Aorta (tissue), 5 donors: ENCODE measurements around the gene ZC3H8. TPM values are rescaled to one million over a fixed set of nuclear protein-coding genes. Genes with fewer than 3 reads are reported as not detected.

ENCODE experiments used
- ATAC-seq: fragments of 200-7000 bp; cut with Tn5 transposase; one replicate; pipeline ENCODE4 v1.9.1; 2022; ENCODE audit warnings: moderate library complexity; ENCODE audit not compliant: low FRiP score
- DNase-seq, 2 donors: peaks; one replicate each; pipeline ENCODE4 v3.0.0-alpha.2; 2020
- H3K27ac ChIP-seq, 2 donors: one replicate each; pipeline ENCODE4 v1.5.1; 2013; ENCODE audit warnings: low read length in 2 of 2, mild to moderate bottlenecking in 2 of 2, moderate library complexity in 2 of 2, control low read depth in 1 of 2, inconsistent platforms in 1 of 2, low read depth in 1 of 2
- H3K27me3 ChIP-seq, 2 donors: one replicate each; pipeline ENCODE4 v1.6.1; 2013; ENCODE audit warnings: control low read depth in 1 of 2, low read length in 1 of 2, mild to moderate bottlenecking in 1 of 2, moderate library complexity in 1 of 2; ENCODE audit not compliant: insufficient read depth in 2 of 2, control insufficient read depth in 1 of 2
- H3K36me3 ChIP-seq, 2 donors: one replicate each; pipeline ENCODE4 v1.6.1; 2013; ENCODE audit warnings: control low read depth in 1 of 2, low read length in 1 of 2, mild to moderate bottlenecking in 1 of 2; ENCODE audit not compliant: insufficient read depth in 2 of 2, control insufficient read depth in 1 of 2
- H3K4me1 ChIP-seq, 2 donors: one replicate each; pipeline ENCODE4 v1.6.1; 2013; ENCODE audit warnings: low read length in 2 of 2, control low read depth in 1 of 2, mild to moderate bottlenecking in 1 of 2, moderate library complexity in 1 of 2; ENCODE audit not compliant: insufficient read depth in 2 of 2, control insufficient read depth in 1 of 2
- H3K4me3 ChIP-seq, 2 donors: one replicate each; pipeline ENCODE4 v1.5.1; 2013; ENCODE audit warnings: low read length in 2 of 2, control low read depth in 1 of 2, mild to moderate bottlenecking in 1 of 2
- H3K9me3 ChIP-seq: one replicate; pipeline ENCODE4 v1.6.1; 2013; ENCODE audit warnings: mild to moderate bottlenecking, low read length; ENCODE audit not compliant: control insufficient read depth
- WGBS, 2 donors: extraction: QIAGEN DNeasy Blood & Tissue Kit; methylation state at CpG; one replicate each; pipeline ENCODE4 v1.1.7; 2013; 5-methylcytosine and 5-hydroxymethylcytosine counted together
- intact Hi-C, 2 donors: fragments of 100-400 bp; cut with DNase I; formaldehyde crosslinking; loops; one replicate each; pipeline versions ENCODE4 v1.14.2 to v1.15.0; 2022
- long read RNA-seq, 2 donors: library from polyadenylated mRNA; unstranded; transcript quantifications; one replicate each; pipeline ENCODE4 v2.0.0, GENCODE V29; 2020 to 2021
- polyA plus RNA-seq, 2 donors: library from polyadenylated mRNA; stranded (reverse); fragments of 200-250 nt; gene quantifications; one replicate each; pipeline ENCODE4 v1.2.3, GENCODE V29; 2013
- total RNA-seq, 2 donors: library from RNA; stranded (reverse); fragmentation: NEBNext Ultra II Directional; extraction: Animal tissue kit (Norgen Biotek cat#: 25700); gene quantifications; one replicate each; pipeline ENCODE4 v1.2.1, GENCODE V29; 2021
- donor health status: healthy with polysubstance abuse.
- donor health status: Bipolar disorder and iron deficiency.
- donor health status: DM: no; HTN: no; CAD: no.
- donor health status: DM: no; HTN: no; CAD: no.
- donor health status: DM: yes; HTN: yes; CAD: no.

Gene ZC3H8
- total RNA-seq (10 to 100 TPM in 1 of 2 donors, 1 to 10 TPM in 1; 6.2 to 10.6 TPM), polyA plus RNA-seq (1 to 10 TPM; 4.6 to 7.4 TPM)
- long read RNA-seq, donor 1, partial matches to known transcripts, result 1 of 5 reads
- long read RNA-seq, donor 1, other reads (novel, unspliced or antisense), result 1 of 5 reads
- long read RNA-seq, donor 2, partial matches to known transcripts, result 0 of 7 reads
- long read RNA-seq, donor 2, other reads (novel, unspliced or antisense), result 5 of 7 reads

DNA sequence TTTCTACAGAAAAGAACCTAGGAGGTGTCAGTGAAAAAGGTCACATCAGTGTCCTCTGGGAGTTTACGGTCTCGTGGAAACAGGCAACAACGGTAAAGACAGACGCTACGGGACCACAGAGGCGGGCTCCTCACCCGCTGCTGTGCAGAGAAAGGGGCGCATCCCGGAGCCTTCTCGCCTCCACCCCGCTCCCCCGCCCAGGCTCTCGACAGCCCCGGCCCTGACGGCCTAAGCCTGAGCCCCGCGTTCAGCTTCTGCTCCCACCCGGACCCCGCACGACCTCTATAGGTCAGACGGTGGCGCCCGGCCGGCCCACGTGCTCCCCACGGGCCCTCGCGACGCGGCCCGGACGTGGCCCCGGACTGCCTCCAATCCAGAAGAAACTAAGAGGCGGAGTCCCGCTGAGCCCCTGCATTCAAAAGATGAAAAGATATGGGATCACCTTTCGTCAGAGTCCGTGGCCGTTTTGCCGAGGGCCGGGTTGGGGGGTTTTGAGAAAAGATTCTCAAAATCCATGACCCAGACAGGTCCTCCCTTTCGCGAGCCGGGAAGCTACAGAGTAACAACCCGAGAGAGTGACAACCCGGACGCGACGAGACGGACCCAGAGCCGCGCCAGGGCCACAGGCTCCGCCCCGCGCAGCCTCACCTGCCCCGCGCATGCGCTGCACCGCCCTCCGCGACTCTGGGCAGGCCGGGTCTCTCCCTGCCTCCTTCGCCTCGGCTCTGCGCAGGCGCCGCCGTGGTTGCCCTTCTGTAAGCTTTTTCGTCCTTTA, at the start of gene ZC3H8:
ZC3H8 (minus strand) TSS at position 577 of the 775 bp plus-strand sequence; CDS start at position 516, 61 bp downstream.
- H3K9me3 ChIP-seq, result no peaks in the 10 kb centered on the region
- 0 to 1% methylated on average over 67 to 68 of the region's 68 CpGs for WGBS, 2 donors
- no peaks in the 10 kb centered on the region for H3K4me1 ChIP-seq
- H3K27me3 ChIP-seq, result no peaks in the 10 kb centered on the region
- ATAC-seq (peak; percentile 99), DNase-seq (peak; percentile 95 to 98)
- H3K27ac ChIP-seq, result peak within 1 kb of the TSS in 1 of 2 donors; percentile 23
- H3K36me3 ChIP-seq, result no peaks in the 10 kb centered on the region
- H3K4me3 ChIP-seq, result peak within 1 kb of the TSS; percentile 42 to 78
- intact Hi-C loops, result no loop called here

DNA sequence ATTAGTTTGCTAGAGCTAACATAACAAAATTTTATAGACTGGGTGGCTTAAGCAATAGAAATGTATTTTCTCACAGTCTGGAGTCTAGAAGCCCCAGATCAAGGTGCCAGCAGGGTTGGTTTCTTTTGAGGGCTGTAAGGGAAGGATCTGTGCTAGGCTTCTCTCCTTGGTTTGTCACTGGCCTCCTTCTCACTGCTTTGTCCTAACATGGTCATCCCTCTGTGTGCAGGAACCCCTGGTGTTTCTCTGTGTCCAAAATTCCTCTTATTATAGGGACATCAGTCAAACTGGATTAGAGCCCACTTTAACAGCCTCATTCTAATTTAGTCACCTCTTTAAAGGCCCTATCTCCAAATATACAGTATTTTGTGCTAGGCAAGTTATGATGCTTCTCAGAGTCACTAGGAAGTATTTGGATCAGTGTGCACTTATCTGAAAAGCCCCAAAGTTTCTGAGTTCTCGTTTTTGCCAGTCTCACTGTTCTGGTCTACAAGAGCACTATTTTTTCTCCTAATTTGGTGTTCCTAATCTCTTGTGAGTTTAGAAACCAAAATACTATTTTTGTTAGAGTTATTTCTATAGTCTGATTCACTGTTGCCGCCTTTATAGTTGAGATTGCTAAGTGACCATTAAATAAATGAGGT, 49.6 kb upstream of the ZC3H8 start:
- ATAC-seq, result peak; percentile 73
- 2 to 6% methylated on average over 2 of the region's 2 CpGs for WGBS, 2 donors
- no peak overlapping the region for H3K4me3 ChIP-seq
- no peaks in the 10 kb centered on the region for H3K27me3 ChIP-seq
- DNase-seq, result no peak
- H3K36me3 ChIP-seq, result no peaks in the 10 kb centered on the region
- H3K4me1 ChIP-seq, result peaks cover 1 to 7% of the 10 kb centered on the region in 2 donors
- no peaks in the 10 kb centered on the region for H3K9me3 ChIP-seq
- peak overlapping the region; percentile 50 to 97 for H3K27ac ChIP-seq
- intact Hi-C loops, result loop anchor here in 1 of 2 donors (2.0 kb wide), 1 partner anchor 30 kb away; the partner anchor contains the start of gene ZC3H6

DNA sequence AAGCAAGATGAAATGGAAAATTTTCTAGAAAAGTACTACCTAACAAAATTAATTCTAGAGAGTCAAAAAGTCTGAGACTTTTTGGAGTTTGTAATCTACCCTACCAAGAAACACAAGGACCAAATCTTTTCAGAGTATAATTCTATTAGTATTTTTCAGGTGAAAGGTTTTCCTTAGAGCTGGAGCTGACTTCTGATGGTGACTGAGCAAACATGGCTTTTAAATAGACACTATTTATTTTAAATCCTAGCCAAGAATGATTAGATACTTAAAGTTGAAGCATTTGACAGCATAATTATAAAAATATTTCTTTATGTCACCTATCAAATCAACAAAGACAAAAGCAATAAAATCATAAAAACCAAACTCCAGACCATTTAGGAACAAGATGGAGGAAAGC, 47.1 kb upstream of the ZC3H8 start:
- Histone ChIP-seq H3K36me3 (no peaks in the 10 kb centered on the region), H3K9me3 (no peaks in the 10 kb centered on the region), H3K27ac (no peak overlapping the region), H3K4me3 (no peak overlapping the region), H3K4me1 (peaks cover 1 to 7% of the 10 kb centered on the region in 2 donors), H3K27me3 (no peaks in the 10 kb centered on the region)
- intact Hi-C loops, result no loop called here
- DNase-seq (no peak), ATAC-seq (no peak)

DNA sequence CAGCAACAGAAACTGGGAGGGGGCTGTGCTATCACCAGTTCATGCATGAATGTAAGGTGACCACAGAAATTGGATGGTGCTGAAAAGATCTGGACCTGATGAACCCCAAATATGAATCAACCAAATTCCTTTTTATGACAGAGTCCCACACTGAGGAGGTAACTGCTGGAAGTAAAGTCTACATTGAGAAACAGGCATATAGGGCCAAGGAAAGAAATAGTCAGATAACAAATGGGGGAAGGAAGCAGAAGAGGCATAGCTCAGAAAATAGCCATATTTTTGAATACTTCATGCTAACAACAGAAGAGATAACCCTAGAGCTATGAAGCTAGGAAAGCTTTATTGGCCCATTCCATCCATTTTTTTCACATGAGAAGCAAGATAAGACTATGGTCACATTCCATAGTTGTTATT, 46.3 kb upstream of the ZC3H8 start:
- peak overlapping the region in 1 of 2 donors; percentile 81 for H3K27ac ChIP-seq
- DNase-seq, result no peak
- no peaks in the 10 kb centered on the region for H3K9me3 ChIP-seq
- H3K4me1 ChIP-seq, result peaks cover 1 to 11% of the 10 kb centered on the region in 2 donors
- no peak overlapping the region for H3K4me3 ChIP-seq
- no peak for ATAC-seq
- H3K27me3 ChIP-seq, result no peaks in the 10 kb centered on the region
- no peaks in the 10 kb centered on the region for H3K36me3 ChIP-seq
- intact Hi-C loops, result no loop called here

DNA sequence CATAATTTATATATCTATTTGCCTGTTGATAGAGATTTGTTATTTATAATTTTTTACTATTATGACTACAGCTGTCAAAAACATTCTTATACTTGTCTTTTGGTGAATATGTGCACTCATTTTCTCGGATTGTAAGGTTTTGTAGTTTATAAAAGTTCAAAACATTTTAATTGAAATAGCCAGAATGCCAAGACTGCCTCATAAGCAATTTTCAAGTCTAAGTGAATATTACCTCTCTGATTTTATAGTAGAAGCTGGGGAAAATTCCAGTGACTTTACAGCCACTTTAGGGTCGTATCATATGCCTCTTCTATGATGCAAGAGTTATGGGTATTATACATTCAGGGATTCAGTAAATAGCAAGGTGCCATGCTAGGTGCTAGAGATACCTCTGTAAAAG, 41.6 kb upstream of the ZC3H8 start:
- H3K9me3 ChIP-seq, result no peaks in the 10 kb centered on the region
- H3K27ac ChIP-seq, result no peak overlapping the region
- H3K36me3 ChIP-seq, result no peaks in the 10 kb centered on the region
- no peak for ATAC-seq
- 78 to 82% methylated on average over 2 of the region's 2 CpGs for WGBS, 2 donors
- intact Hi-C loops, result no loop called here
- no peak for DNase-seq
- no peaks in the 10 kb centered on the region for H3K27me3 ChIP-seq
- no peak overlapping the region for H3K4me3 ChIP-seq
- H3K4me1 ChIP-seq, result peaks cover 1 to 11% of the 10 kb centered on the region in 2 donors

DNA sequence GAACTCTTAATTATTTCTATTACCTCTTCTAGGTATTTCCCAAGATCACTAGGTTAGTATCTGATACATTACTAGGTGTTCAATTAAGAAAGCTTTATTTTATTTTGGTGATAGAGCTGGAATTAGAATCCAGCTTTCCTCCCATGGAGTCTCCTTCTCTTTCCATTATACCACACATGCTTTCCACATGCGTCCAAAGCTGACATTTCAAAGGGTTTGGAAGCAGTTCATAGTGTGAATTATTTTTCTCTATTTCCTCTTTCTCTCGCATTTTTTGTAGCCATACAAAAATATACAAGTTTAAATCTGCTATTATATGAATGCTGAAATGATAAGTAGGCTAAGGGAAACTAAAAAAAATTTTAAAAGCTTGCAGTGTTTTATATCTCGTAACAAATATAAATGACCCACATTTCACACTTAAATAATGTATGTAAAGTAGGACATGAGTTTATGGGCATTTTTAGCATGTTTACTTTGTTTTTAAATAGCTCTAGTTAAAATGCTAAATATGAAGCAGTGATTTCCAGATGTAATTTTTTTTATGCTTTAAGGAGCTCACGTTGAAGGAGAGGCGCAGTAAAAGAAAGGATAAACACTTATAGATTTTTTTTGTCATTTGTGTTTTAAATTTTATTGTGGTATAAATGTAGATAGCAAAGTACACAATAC, 40.7 kb upstream of the ZC3H8 start:
- 47 to 52% methylated on average over 5 of the region's 5 CpGs for WGBS, 2 donors
- intact Hi-C loops, result no loop called here
- no peak overlapping the region for H3K4me3 ChIP-seq
- H3K27ac ChIP-seq, result no peak overlapping the region
- peaks cover 0 to 4% of the 10 kb centered on the region in 2 donors for H3K4me1 ChIP-seq
- DNase-seq, result no peak
- no peaks in the 10 kb centered on the region for H3K9me3 ChIP-seq
- no peaks in the 10 kb centered on the region for H3K27me3 ChIP-seq
- H3K36me3 ChIP-seq, result no peaks in the 10 kb centered on the region
- ATAC-seq, result no peak

DNA sequence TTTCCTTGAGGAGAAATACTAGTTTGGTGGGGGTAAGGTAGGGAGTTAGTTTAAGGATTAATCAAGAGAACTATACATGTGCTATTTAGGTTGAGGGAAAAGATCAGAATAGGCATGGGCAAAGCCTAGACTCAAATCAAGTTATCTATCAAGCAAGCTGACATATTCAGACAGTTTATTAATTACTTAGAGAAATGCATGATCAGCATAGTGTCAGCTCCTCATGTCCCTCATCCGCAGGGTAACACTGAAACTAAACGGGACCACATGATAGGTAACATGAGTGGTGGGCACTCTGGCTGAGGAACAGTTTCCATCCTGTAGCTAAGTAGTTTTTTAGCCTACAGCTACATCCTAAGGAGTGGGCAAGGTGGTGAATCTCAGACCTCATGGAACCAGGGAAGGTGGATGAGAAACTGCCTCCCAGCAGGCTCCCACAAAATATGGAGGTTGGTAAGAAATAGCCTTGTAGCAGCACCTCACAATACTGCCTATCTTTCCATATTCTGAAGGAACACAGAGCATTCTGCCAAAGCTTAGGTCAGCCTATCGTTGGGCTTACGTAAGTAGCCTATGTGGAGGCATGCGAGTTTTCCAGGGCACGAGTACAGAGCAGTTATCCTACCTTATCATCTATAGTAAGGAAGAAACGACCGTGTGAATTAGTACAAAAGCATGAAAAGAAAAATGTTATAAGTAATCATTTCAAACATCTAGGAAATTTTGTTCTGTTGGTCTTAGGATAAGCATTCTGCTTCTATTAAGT, 39.0 kb upstream of the ZC3H8 start:
- 35 to 40% methylated on average over 8 of the region's 8 CpGs for WGBS, 2 donors
- peak overlapping the region in 1 of 2 donors; percentile 44 for H3K27ac ChIP-seq
- no peaks in the 10 kb centered on the region for H3K27me3 ChIP-seq
- ATAC-seq (no peak), DNase-seq (no peak)
- H3K4me3 ChIP-seq, result no peak overlapping the region
- peaks cover 0 to 4% of the 10 kb centered on the region in 2 donors for H3K4me1 ChIP-seq
- no peaks in the 10 kb centered on the region for H3K36me3 ChIP-seq
- intact Hi-C loops, result no loop called here
- no peaks in the 10 kb centered on the region for H3K9me3 ChIP-seq

DNA sequence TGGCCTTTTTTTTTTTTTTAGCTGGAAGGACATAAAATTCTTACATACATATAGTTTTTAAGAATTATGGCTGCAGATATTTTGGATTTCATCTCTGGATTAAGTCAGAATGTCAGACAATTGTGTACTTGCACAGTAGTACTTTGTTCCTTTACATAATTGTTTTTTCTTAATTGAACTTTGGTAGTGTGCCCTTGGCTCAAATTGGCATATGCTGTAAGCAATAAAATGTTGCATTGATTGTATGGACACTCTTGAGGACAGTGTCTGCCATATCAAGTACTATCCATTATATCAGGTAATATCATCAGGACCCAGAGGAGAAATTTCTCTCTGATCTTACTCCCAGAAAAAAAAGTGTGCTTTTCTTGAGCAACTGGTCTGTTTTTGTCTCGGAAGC, 35.8 kb upstream of the ZC3H8 start:
- intact Hi-C loops, result no loop called here
- Histone ChIP-seq H3K4me1 (no peaks in the 10 kb centered on the region), H3K36me3 (no peaks in the 10 kb centered on the region), H3K27ac (no peak overlapping the region), H3K4me3 (no peak overlapping the region), H3K27me3 (no peaks in the 10 kb centered on the region), H3K9me3 (no peaks in the 10 kb centered on the region)
- ATAC-seq (no peak), DNase-seq (no peak)
- 0 to 3% methylated on average over 1 of the region's 1 CpG for WGBS, 2 donors
